ENCODE data around the gene DUSP10.
A peak's percentile ranks its signal among the peaks of the same experiment; 100 is the strongest.

DNA sequence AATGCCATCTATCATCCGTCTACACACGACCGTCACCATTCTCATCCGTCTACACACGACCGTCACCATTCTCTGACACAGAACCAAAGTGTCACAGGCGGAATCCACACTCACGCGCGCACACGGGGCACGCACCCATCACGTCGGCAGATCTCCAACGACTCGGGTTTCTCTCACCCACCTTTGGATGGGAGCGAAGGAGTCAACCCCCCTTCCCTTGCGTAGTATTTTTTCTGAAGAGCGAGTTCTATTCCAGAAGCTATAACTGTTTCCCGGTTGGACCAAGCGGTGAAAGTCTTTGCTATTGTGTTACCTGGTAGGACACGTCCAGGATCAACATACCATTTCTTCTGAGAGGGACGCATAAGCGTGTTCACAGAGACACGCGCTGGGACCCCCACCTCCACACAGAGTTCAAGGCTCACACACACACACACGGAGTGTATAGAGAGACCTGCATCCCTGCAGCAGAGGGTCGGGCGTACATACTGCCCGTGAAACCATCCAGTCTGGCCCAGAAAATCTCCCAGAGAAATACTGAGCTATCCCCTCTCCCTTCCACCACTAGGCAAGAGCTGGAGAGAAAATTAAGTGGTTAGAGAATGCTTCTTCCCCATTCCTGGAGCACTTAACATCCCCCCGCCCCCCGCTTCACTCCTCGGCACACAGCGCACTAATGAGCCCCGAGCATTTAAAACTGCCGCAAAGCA lies 741 bp downstream of the DUSP10 start:
- TF ChIP-seq POLR2A (IDR thresholded peaks at IDR 0.05) (no peak), POLR2AphosphoS5 (IDR thresholded peaks at IDR 0.05) (peak; percentile 11)
- TF ChIP-seq, protein P1, sequence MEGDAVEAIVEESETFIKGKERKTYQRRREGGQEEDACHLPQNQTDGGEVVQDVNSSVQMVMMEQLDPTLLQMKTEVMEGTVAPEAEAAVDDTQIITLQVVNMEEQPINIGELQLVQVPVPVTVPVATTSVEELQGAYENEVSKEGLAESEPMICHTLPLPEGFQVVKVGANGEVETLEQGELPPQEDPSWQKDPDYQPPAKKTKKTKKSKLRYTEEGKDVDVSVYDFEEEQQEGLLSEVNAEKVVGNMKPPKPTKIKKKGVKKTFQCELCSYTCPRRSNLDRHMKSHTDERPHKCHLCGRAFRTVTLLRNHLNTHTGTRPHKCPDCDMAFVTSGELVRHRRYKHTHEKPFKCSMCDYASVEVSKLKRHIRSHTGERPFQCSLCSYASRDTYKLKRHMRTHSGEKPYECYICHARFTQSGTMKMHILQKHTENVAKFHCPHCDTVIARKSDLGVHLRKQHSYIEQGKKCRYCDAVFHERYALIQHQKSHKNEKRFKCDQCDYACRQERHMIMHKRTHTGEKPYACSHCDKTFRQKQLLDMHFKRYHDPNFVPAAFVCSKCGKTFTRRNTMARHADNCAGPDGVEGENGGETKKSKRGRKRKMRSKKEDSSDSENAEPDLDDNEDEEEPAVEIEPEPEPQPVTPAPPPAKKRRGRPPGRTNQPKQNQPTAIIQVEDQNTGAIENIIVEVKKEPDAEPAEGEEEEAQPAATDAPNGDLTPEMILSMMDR (IDR thresholded peaks at IDR 0.05): no peak

All from prostate gland (tissue), 2 donors.